Thyroid gland (tissue), 4 donors: ENCODE measurements around the gene BCL7B. TPM values are rescaled to one million over a fixed set of nuclear protein-coding genes. Genes with fewer than 3 reads are reported as not detected.

ENCODE experiments used
- DNase-seq, 2 donors: peaks; one replicate each; pipeline ENCODE4 v3.0.0-alpha.2; 2019
- H3K27ac ChIP-seq, 3 donors: fragments of 200-600 bp; sonication (generic); 1 replicate in 2 of 3; 2 replicates in 1 of 3; pipeline ENCODE4 v1.5.1; 2016 to 2019; ENCODE audit warnings: mild to moderate bottlenecking in 1 of 3, moderate library complexity in 1 of 3
- H3K27me3 ChIP-seq: fragments of 200-600 bp; sonication (generic); one replicate; pipeline ENCODE4 v1.5.1; 2019
- H3K36me3 ChIP-seq, 2 donors: fragments of 200-600 bp; sonication (generic); one replicate each; pipeline ENCODE4 v1.5.1; 2016 to 2019
- H3K4me1 ChIP-seq, 2 donors: fragments of 200-600 bp; sonication (generic); one replicate each; pipeline ENCODE4 v1.5.1; 2017 to 2019
- H3K4me3 ChIP-seq, 3 donors: fragments of 200-600 bp; sonication (generic); replicated peaks in 1 of 3; 1 replicate in 2 of 3; 2 replicates in 1 of 3; pipeline ENCODE4 v1.5.1; 2016; ENCODE audit warnings: mild to moderate bottlenecking in 1 of 3
- H3K9me3 ChIP-seq: fragments of 200-600 bp; sonication (generic); one replicate; pipeline ENCODE4 v1.5.1; 2017
- POLR2A ChIP-seq, 2 donors: fragments of 450-650 bp; IDR thresholded peaks; one replicate each; pipeline ENCODE4 v1.6.1; 2017; ENCODE audit warnings: antibody characterized with exemption in 2 of 2, mild to moderate bottlenecking in 2 of 2, moderate library complexity in 1 of 2
- WGBS, 2 donors: methylation state at CpG; one replicate each; pipeline ENCODE4 v1.1.5; 2017; 5-methylcytosine and 5-hydroxymethylcytosine counted together
- intact Hi-C: fragments of 100-400 bp; cut with DNase I; formaldehyde crosslinking; loops from one replicate; pipeline ENCODE4 v1.15.1; 2023
- total RNA-seq, 4 donors: library from RNA; depleted of rRNA; stranded (reverse); fragments of >200 nt; gene quantifications; one replicate each; pipeline ENCODE4 v1.2.3, GENCODE V29; 2016
- TF ChIP-seq, protein P1 (sequence below), 6 experiments: fragments of 200-600 bp in 3 of 6; fragments of 450-650 bp in 3 of 6; sonication (generic) in 3 of 6; IDR thresholded peaks; one replicate each; pipeline ENCODE4 v1.5.1; 2016 to 2019; ENCODE audit warnings: antibody characterized with exemption in 6 of 6, mild to moderate bottlenecking in 2 of 6, inconsistent platforms in 1 of 6, moderate library complexity in 1 of 6

The BCL7B gene
- total RNA-seq, 4 donors from 2014 or later: 52.5 to 83.1 (median 74.4) TPM

DNA sequence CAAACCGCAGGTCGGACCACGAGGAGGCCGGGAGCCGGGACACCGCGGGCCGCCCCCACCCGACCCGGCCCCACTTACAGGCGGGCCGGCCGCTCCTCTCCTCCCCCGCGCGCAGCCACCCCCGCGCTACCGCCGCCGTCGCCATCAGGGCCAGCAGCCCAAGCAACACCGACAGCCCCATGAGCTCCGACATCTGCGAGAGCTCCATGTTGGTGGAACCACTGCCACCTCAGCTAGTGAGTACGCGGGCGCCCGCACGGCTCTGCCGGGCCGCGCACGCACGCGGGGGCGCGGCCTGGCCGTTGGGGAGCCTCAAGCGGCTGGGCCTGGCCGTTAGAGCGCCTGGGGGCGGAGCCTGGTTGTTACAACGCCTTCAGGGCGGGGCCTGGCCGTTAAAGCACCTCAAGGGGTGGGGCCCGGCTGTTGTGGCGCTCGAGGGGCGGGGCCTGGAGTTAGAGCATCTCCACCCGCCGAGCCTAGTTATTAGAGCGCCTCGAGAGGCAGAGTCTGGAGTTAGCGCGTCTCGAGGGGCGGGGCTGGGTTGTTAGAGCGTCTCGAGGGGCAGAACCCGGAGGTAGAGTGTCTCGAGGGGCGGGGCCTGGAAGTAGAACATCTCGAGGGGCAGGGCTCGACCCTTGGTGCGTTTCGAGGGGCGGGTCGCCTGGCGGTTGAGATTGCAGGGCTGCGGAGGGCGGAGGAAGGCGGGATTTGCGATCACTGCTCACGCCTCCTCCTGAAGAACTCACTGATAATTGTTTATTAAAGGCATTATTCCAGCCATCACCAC, 21.0 kb upstream of the BCL7B start, which contains the start of gene TBL2:
TSS of gene TBL2 (minus strand) at position 238 of the 787 bp plus-strand sequence. CDS start at position 208, 30 bp downstream.
- intact Hi-C loops: no loop called here
- Histone ChIP-seq H3K4me3 (peak within 1 kb of the TSS; percentile 56 to 99 (median 93)), H3K27me3 (no peaks in the 10 kb centered on the region), H3K9me3 (no peaks in the 10 kb centered on the region), H3K27ac (peak within 1 kb of the TSS; percentile 29 to 84 (median 76)), H3K4me1 (peaks cover 5 to 21% of the 10 kb centered on the region in 2 donors), H3K36me3 (peaks cover 11 to 13% of the 10 kb centered on the region in 2 donors)
- TF ChIP-seq POLR2A (IDR thresholded peaks at IDR 0.05): peak in 1 of 2 donors; percentile 94
- TF ChIP-seq, protein P1, sequence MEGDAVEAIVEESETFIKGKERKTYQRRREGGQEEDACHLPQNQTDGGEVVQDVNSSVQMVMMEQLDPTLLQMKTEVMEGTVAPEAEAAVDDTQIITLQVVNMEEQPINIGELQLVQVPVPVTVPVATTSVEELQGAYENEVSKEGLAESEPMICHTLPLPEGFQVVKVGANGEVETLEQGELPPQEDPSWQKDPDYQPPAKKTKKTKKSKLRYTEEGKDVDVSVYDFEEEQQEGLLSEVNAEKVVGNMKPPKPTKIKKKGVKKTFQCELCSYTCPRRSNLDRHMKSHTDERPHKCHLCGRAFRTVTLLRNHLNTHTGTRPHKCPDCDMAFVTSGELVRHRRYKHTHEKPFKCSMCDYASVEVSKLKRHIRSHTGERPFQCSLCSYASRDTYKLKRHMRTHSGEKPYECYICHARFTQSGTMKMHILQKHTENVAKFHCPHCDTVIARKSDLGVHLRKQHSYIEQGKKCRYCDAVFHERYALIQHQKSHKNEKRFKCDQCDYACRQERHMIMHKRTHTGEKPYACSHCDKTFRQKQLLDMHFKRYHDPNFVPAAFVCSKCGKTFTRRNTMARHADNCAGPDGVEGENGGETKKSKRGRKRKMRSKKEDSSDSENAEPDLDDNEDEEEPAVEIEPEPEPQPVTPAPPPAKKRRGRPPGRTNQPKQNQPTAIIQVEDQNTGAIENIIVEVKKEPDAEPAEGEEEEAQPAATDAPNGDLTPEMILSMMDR (IDR thresholded peaks at IDR 0.05): peak in 1 of 6 experiments; percentile 2
- DNase-seq: peak; percentile 99
- 1 to 2% methylated on average over 14 to 20 of the region's 75 CpGs for WGBS, 2 donors

DNA sequence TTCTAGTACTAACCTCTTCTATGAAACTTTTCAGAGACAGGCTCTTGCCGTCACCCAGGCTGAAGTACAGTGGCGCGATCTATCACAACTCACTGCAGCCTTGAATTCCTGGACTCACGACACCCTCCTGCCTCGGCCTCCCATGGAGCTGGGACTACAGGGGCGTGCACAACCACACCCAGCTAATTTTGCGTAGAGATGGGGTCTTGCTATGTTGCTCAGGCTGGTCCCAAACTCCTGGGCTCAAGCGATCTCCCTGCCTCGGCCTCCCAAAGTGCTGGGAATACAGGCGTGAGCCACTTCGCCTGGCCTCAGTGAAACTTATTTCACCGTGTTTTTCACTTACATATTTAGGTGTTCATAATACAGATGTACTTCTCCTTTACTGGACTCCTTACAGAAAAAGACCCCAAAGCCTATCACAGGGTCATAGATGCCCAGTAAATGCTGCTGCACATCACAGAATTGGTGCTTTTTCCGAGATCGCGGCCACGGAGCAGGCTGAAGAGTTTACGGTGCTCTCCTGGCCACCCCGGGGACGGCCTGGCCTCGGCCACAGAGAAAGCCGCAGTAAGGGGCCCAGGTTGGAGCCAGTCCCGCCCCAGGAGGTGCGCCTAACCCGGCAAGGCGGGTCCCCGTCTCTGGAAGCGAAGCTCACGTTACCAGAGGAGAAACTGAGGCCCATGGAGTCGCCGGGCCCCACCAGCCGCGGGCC, 20.3 kb upstream of the BCL7B start:
- intact Hi-C loops: no loop called here
- Histone ChIP-seq H3K4me1 (peaks cover 5 to 21% of the 10 kb centered on the region in 2 donors), H3K27me3 (no peaks in the 10 kb centered on the region), H3K36me3 (peaks cover 18 to 21% of the 10 kb centered on the region in 2 donors), H3K9me3 (no peaks in the 10 kb centered on the region), H3K4me3 (peak overlapping the region; percentile 56 to 99 (median 93)), H3K27ac (peak overlapping the region; percentile 6 to 84 (median 76))
- no peak for DNase-seq
- no peak for TF ChIP-seq POLR2A (IDR thresholded peaks at IDR 0.05)
- WGBS, 2 donors: 17 to 22% methylated on average over 18 to 19 of the region's 32 CpGs

DNA sequence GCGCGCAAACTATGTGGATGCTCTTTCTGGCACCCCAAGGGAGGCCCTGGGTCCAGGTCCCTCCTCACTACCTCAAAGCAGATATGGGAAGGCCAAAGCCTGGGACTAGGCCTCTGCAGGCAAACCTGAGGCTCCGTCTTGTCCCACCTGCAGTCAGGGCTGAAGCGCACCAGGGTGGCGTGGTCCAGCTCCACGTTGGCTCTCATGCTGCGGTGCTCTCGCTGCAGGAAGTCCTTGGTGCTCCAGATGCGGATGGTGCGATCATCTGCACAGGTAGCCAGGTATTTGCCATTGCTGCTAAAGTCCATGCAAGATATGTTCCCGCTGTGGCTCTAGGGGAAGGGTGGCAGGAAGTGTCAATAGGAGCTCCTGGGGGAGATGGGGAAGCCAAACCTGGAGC, 16.3 kb upstream of the BCL7B start:
- peaks cover 5 to 17% of the 10 kb centered on the region in 2 donors for H3K4me1 ChIP-seq
- no peaks in the 10 kb centered on the region for H3K27me3 ChIP-seq
- DNase-seq: no peak
- no peak overlapping the region for H3K27ac ChIP-seq
- no peak for TF ChIP-seq POLR2A (IDR thresholded peaks at IDR 0.05)
- TF ChIP-seq, protein P1 (IDR thresholded peaks at IDR 0.05): no peak
- H3K36me3 ChIP-seq: peaks cover 50 to 51% of the 10 kb centered on the region in 2 donors
- intact Hi-C loops: no loop called here
- WGBS, 2 donors: 98 to 100% methylated on average over 4 to 7 of the region's 11 CpGs
- H3K4me3 ChIP-seq: no peak overlapping the region
- no peaks in the 10 kb centered on the region for H3K9me3 ChIP-seq

DNA sequence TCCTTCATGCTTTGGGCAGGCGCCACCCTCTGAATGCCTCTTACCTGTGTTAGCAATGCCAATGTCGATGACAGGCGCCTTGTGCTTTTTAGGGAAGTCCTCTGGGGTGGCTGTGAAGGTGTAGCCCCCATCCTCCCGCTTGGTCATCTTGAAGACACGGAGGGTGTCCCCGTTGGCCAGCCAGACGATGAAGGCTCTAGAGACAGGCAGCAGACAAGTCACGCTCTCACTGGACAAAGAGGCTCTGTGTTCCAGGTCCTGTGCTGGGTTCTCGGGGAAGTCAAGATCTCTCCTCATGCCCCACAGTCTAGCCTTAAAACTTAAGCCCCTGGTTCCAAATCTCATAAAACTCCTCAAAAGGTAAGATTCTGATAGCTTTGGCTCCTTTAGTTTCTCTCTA, 15.8 kb upstream of the BCL7B start:
- H3K9me3 ChIP-seq: no peaks in the 10 kb centered on the region
- intact Hi-C loops: no loop called here
- no peak for DNase-seq
- no peak overlapping the region for H3K4me3 ChIP-seq
- WGBS, 2 donors: 97 to 98% methylated on average over 9 of the region's 9 CpGs
- no peak overlapping the region for H3K27ac ChIP-seq
- H3K36me3 ChIP-seq: peaks cover 50 to 51% of the 10 kb centered on the region in 2 donors
- peaks cover 5 to 17% of the 10 kb centered on the region in 2 donors for H3K4me1 ChIP-seq
- H3K27me3 ChIP-seq: no peaks in the 10 kb centered on the region
- TF ChIP-seq POLR2A (IDR thresholded peaks at IDR 0.05): no peak
- TF ChIP-seq, protein P1 (IDR thresholded peaks at IDR 0.05): no peak

DNA sequence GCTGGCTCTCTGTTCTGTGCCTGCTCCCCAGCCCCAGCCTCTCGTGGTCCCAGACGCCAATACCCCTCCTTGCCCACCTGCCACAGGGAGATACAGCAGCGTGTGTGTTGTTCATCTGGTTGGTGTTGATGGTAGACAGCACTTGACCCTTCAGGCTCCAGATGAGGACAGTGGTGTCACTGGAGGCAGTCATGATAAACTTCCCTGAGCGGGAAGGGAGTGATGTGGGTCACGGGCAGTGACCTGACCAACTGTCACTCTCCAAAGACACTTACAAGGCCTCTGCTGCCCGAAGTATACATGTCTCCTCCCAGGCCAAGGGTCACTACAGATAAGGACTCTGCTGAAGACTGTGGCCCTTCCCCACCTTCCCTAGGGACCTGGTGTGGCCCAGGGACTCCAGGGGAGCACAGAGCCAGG, 15.3 kb upstream of the BCL7B start:
- TF ChIP-seq POLR2A (IDR thresholded peaks at IDR 0.05): no peak
- TF ChIP-seq, protein P1 (IDR thresholded peaks at IDR 0.05): no peak
- Histone ChIP-seq H3K36me3 (peaks cover 50 to 51% of the 10 kb centered on the region in 2 donors), H3K4me3 (no peak overlapping the region), H3K9me3 (no peaks in the 10 kb centered on the region), H3K27me3 (no peaks in the 10 kb centered on the region), H3K4me1 (peaks cover 4 to 15% of the 10 kb centered on the region in 2 donors), H3K27ac (no peak overlapping the region)
- 85 to 89% methylated on average over 6 of the region's 6 CpGs for WGBS, 2 donors
- intact Hi-C loops: no loop called here
- DNase-seq: no peak
